ENCODE data around the gene MIAT.

GRCh38 chr22:26667140-26667539 is 9.8 kb downstream of the MIAT start:
- TF ChIP-seq YY1 (tag by site-specific recombination; IDR thresholded peaks at IDR 0.05) (no peak), ZNF433 (tag by site-specific recombination; IDR thresholded peaks at IDR 0.05; ENCODE audit: low read depth) (no peak), ZNF639 (tag by site-specific recombination; IDR thresholded peaks at IDR 0.05) (no peak), CTCF (tag by site-specific recombination; IDR thresholded peaks at IDR 0.05) (no peak), ZNF23 (tag by site-specific recombination; IDR thresholded peaks at IDR 0.05; ENCODE audit: borderline replicate concordance) (no peak), ZNF670 (tag by site-specific recombination; IDR thresholded peaks at IDR 0.05; ENCODE audit: low read depth) (no peak), HOXD13 (CRISPR knock-in tag; IDR thresholded peaks at IDR 0.05; ENCODE audit: borderline replicate concordance) (no peak), KLF9 (tag by site-specific recombination; IDR thresholded peaks at IDR 0.05; ENCODE audit: low read depth) (no peak), ZBTB26 (tag by site-specific recombination; optimal IDR thresholded peaks at IDR 0.05) (no peak), ZBTB1 (tag by site-specific recombination; IDR thresholded peaks at IDR 0.05) (no peak), ZBTB20 (tag by site-specific recombination; IDR thresholded peaks at IDR 0.05) (no peak), ZNF747 (tag by site-specific recombination; IDR thresholded peaks at IDR 0.05) (no peak), ZFP3 (tag by site-specific recombination; IDR thresholded peaks at IDR 0.05; ENCODE audit: low read depth) (no peak)

Data from HEK293 (cell line).